ENCODE measurements around the gene RNASEH1.
A peak's percentile ranks its signal among the peaks of the same experiment; 100 is the strongest.
"Not testable (repeated sequence)": the region's sequence is repeated elsewhere in the genome, so short reads cannot be mapped to it uniquely, and the experiment has no call there.

The RNASEH1 gene

GRCh38 chr2:3526871-3527270 is 31.3 kb downstream of the RNASEH1 start:
- H3K4me3 ChIP-seq (ENCODE audit: low read depth in 1 of 2, low read length in 2 of 2): no peak overlapping the region
- no peak overlapping the region for H3K27ac ChIP-seq (ENCODE audit: low read depth, low read length)
- peaks cover 12% of the 10 kb centered on the region for H3K36me3 ChIP-seq (ENCODE audit: insufficient read depth, low read length)
- no peaks in the 10 kb centered on the region for H3K9me3 ChIP-seq (ENCODE audit: low read length)
- no peaks in the 10 kb centered on the region for H3K27me3 ChIP-seq (ENCODE audit: control insufficient read depth in 1 of 2, insufficient read depth in 2 of 2, low read length in 2 of 2)
- peaks cover 31% of the 10 kb centered on the region for H3K4me1 ChIP-seq (ENCODE audit: insufficient read depth, low read length)
- H3K9ac ChIP-seq (ENCODE audit: low read length): no peak overlapping the region

- Histone ChIP-seq H3K9me3 (ENCODE audit: low read length) (no peaks in the 10 kb centered on the region), H3K27ac (ENCODE audit: low read depth, low read length) (peak overlapping the region; percentile 48), H3K27me3 (ENCODE audit: control insufficient read depth in 1 of 2, insufficient read depth in 2 of 2, low read length in 2 of 2) (no peaks in the 10 kb centered on the region), H3K9ac (ENCODE audit: low read length) (no peak overlapping the region), H3K4me3 (ENCODE audit: low read depth in 1 of 2, low read length in 2 of 2) (peak overlapping the region in 1 of 2 donors; percentile 37), H3K4me1 (ENCODE audit: insufficient read depth, low read length) (peaks cover 43% of the 10 kb centered on the region), H3K36me3 (ENCODE audit: insufficient read depth, low read length) (peaks cover 6% of the 10 kb centered on the region)
These were observed 34.5 kb downstream of the RNASEH1 start for GRCh38 chr2:3523551-3524041.

GRCh38 chr2:3522961-3523421 is 35.1 kb downstream of the RNASEH1 start:
- H3K9me3 ChIP-seq (ENCODE audit: low read length): no peaks in the 10 kb centered on the region
- peaks cover 4% of the 10 kb centered on the region for H3K36me3 ChIP-seq (ENCODE audit: insufficient read depth, low read length)
- peak overlapping the region; percentile 48 for H3K27ac ChIP-seq (ENCODE audit: low read depth, low read length)
- H3K27me3 ChIP-seq (ENCODE audit: control insufficient read depth in 1 of 2, insufficient read depth in 2 of 2, low read length in 2 of 2): no peaks in the 10 kb centered on the region
- peaks cover 46% of the 10 kb centered on the region for H3K4me1 ChIP-seq (ENCODE audit: insufficient read depth, low read length)
- H3K9ac ChIP-seq (ENCODE audit: low read length): no peak overlapping the region
- peak overlapping the region in 1 of 2 donors; percentile 37 for H3K4me3 ChIP-seq (ENCODE audit: low read depth in 1 of 2, low read length in 2 of 2)

GRCh38 chr2:3520591-3520990 is 37.5 kb downstream of the RNASEH1 start:
- H3K9me3 ChIP-seq (ENCODE audit: low read length): no peaks in the 10 kb centered on the region
- H3K4me3 ChIP-seq (ENCODE audit: low read depth in 1 of 2, low read length in 2 of 2): peak overlapping the region; percentile 0 to 54
- H3K4me1 ChIP-seq (ENCODE audit: insufficient read depth, low read length): peaks cover 47% of the 10 kb centered on the region
- H3K36me3 ChIP-seq (ENCODE audit: insufficient read depth, low read length): no peaks in the 10 kb centered on the region
- no peaks in the 10 kb centered on the region for H3K27me3 ChIP-seq (ENCODE audit: control insufficient read depth in 1 of 2, insufficient read depth in 2 of 2, low read length in 2 of 2)
- no peak overlapping the region for H3K27ac ChIP-seq (ENCODE audit: low read depth, low read length)
- no peak overlapping the region for H3K9ac ChIP-seq (ENCODE audit: low read length)

GRCh38 chr2:3519255-3520205 is 38.6 kb downstream of the RNASEH1 start, which contains the start of gene ADI1:
Gene ADI1 (minus strand): TSS chr2:3519531. CDS start chr2:3519487, 44 bp downstream.
- H3K27ac ChIP-seq (ENCODE audit: low read depth, low read length): peak within 1 kb of the TSS; percentile 99
- H3K36me3 ChIP-seq (ENCODE audit: insufficient read depth, low read length): no peaks in the 10 kb centered on the region
- H3K9me3 ChIP-seq (ENCODE audit: low read length): no peaks in the 10 kb centered on the region
- H3K4me3 ChIP-seq (ENCODE audit: low read depth in 1 of 2, low read length in 2 of 2): peak within 1 kb of the TSS; percentile 54 to 94
- H3K9ac ChIP-seq (ENCODE audit: low read length): no peak within 1 kb of the TSS
- H3K4me1 ChIP-seq (ENCODE audit: insufficient read depth, low read length): peaks cover 37% of the 10 kb centered on the region
- no peaks in the 10 kb centered on the region for H3K27me3 ChIP-seq (ENCODE audit: control insufficient read depth in 1 of 2, insufficient read depth in 2 of 2, low read length in 2 of 2)

GRCh38 chr2:3518496-3519254 is 39.5 kb downstream of the RNASEH1 start:
- H3K27me3 ChIP-seq (ENCODE audit: control insufficient read depth in 1 of 2, insufficient read depth in 2 of 2, low read length in 2 of 2): no peaks in the 10 kb centered on the region
- H3K9ac ChIP-seq (ENCODE audit: low read length): no peak overlapping the region
- peak overlapping the region; percentile 99 for H3K27ac ChIP-seq (ENCODE audit: low read depth, low read length)
- H3K4me1 ChIP-seq (ENCODE audit: insufficient read depth, low read length): peaks cover 29% of the 10 kb centered on the region
- peaks cover 3% of the 10 kb centered on the region for H3K36me3 ChIP-seq (ENCODE audit: insufficient read depth, low read length)
- H3K9me3 ChIP-seq (ENCODE audit: low read length): no peaks in the 10 kb centered on the region
- H3K4me3 ChIP-seq (ENCODE audit: low read depth in 1 of 2, low read length in 2 of 2): peak overlapping the region; percentile 54 to 94

- no peaks in the 10 kb centered on the region for H3K27me3 ChIP-seq (ENCODE audit: control insufficient read depth in 1 of 2, insufficient read depth in 2 of 2, low read length in 2 of 2)
- no peaks in the 10 kb centered on the region for H3K9me3 ChIP-seq (ENCODE audit: low read length)
- peak overlapping the region; percentile 54 to 78 for H3K4me3 ChIP-seq (ENCODE audit: low read depth in 1 of 2, low read length in 2 of 2)
- H3K4me1 ChIP-seq (ENCODE audit: insufficient read depth, low read length): peaks cover 22% of the 10 kb centered on the region
- H3K27ac ChIP-seq (ENCODE audit: low read depth, low read length): peak overlapping the region; percentile 91
- H3K9ac ChIP-seq (ENCODE audit: low read length): no peak overlapping the region
- H3K36me3 ChIP-seq (ENCODE audit: insufficient read depth, low read length): peaks cover 8% of the 10 kb centered on the region
These were observed 40.1 kb downstream of the RNASEH1 start for GRCh38 chr2:3517948-3518495.

- H3K4me1 ChIP-seq (ENCODE audit: insufficient read depth, low read length): peaks cover 16% of the 10 kb centered on the region
- no peak overlapping the region for H3K9ac ChIP-seq (ENCODE audit: low read length)
- H3K36me3 ChIP-seq (ENCODE audit: insufficient read depth, low read length): peaks cover 19% of the 10 kb centered on the region
- no peak overlapping the region for H3K27ac ChIP-seq (ENCODE audit: low read depth, low read length)
- H3K4me3 ChIP-seq (ENCODE audit: low read depth in 1 of 2, low read length in 2 of 2): no peak overlapping the region
- no peaks in the 10 kb centered on the region for H3K27me3 ChIP-seq (ENCODE audit: control insufficient read depth in 1 of 2, insufficient read depth in 2 of 2, low read length in 2 of 2)
- H3K9me3 ChIP-seq (ENCODE audit: low read length): no peaks in the 10 kb centered on the region
These were observed 41.3 kb downstream of the RNASEH1 start for GRCh38 chr2:3516831-3517230.

GRCh38 chr2:3515438-3515837 is 42.7 kb downstream of the RNASEH1 start:
- H3K27me3 ChIP-seq (ENCODE audit: control insufficient read depth in 1 of 2, insufficient read depth in 2 of 2, low read length in 2 of 2); H3K27ac ChIP-seq (ENCODE audit: low read depth, low read length); H3K9ac ChIP-seq (ENCODE audit: low read length); H3K4me3 ChIP-seq (ENCODE audit: low read depth in 1 of 2, low read length in 2 of 2); H3K9me3 ChIP-seq (ENCODE audit: low read length): not testable (repeated sequence)
- Histone ChIP-seq H3K4me1 (ENCODE audit: insufficient read depth, low read length) (peaks cover 11% of the 10 kb centered on the region), H3K36me3 (ENCODE audit: insufficient read depth, low read length) (peaks cover 23% of the 10 kb centered on the region)

GRCh38 chr2:3513026-3513810 is 44.9 kb downstream of the RNASEH1 start:
- Histone ChIP-seq H3K4me1 (ENCODE audit: insufficient read depth, low read length) (peaks cover 4% of the 10 kb centered on the region), H3K27me3 (ENCODE audit: control insufficient read depth in 1 of 2, insufficient read depth in 2 of 2, low read length in 2 of 2) (no peaks in the 10 kb centered on the region), H3K9me3 (ENCODE audit: low read length) (no peaks in the 10 kb centered on the region), H3K27ac (ENCODE audit: low read depth, low read length) (no peak overlapping the region), H3K4me3 (ENCODE audit: low read depth in 1 of 2, low read length in 2 of 2) (no peak overlapping the region), H3K36me3 (ENCODE audit: insufficient read depth, low read length) (peaks cover 26% of the 10 kb centered on the region), H3K9ac (ENCODE audit: low read length) (no peak overlapping the region)

All from muscle layer of colon (tissue), 2 donors.